SU-DHL-6 (cell line): ENCODE measurements around the gene FCHSD1.

ENCODE experiments used
- CTCF ChIP-seq: fragments of 200-600 bp; sonication (generic); IDR thresholded peaks from one replicate; pipeline ENCODE4 v1.5.1; 2017; ENCODE audit warnings: antibody characterized with exemption, mild to moderate bottlenecking, low read length, moderate library complexity; ENCODE audit not compliant: insufficient read depth, poor library complexity, severe bottlenecking
- EZH2phosphoT487 ChIP-seq: fragments of 200-600 bp; sonication (generic), shearing (Covaris generic); conservative IDR thresholded peaks from 2 replicates; pipeline ENCODE4 v1.6.1; 2018; ENCODE audit warnings: mild to moderate bottlenecking, antibody characterized with exemption, low read length, moderate library complexity, mixed read lengths

- TF ChIP-seq CTCF = no peak
- TF ChIP-seq EZH2phosphoT487 = no peak
Observed at GRCh38 chr5:141597394-141597793, 53.8 kb downstream of the FCHSD1 start.
